DMS114 treated with DMSO at 0.1 percent for 48 hours (cell line): ENCODE measurements around the gene CYLD.

Source experiments
- DNase-seq: peaks from one replicate; lab custom pipeline; 2025; ENCODE audit not compliant: unreplicated experiment; lab: John Stamatoyannopoulos, UW

The CYLD gene

DNA sequence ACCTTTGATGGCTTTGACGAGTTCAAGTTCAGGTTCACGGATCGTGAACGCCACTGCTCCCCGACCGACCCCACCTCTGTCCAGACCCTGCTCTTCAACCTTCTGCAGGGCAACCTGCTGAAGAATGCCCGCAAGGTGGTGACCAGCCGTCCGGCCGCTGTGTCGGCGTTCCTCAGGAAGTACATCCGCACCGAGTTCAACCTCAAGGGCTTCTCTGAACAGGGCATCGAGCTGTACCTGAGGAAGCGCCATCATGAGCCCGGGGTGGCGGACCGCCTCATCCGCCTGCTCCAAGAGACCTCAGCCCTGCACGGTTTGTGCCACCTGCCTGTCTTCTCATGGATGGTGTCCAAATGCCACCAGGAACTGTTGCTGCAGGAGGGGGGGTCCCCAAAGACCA lies 30.8 kb upstream of the CYLD start:
- DNase-seq = no peak

GRCh38 chr16:50711862-50712559 lies 29.9 kb upstream of the CYLD start:
- no peak for DNase-seq

GRCh38 chr16:50712560-50712898 lies 29.4 kb upstream of the CYLD start:
- DNase-seq = no peak

GRCh38 chr16:50712956-50713355 lies 28.9 kb upstream of the CYLD start:
- DNase-seq = no peak

- no peak for DNase-seq
Observed at GRCh38 chr16:50717091-50717490, 24.8 kb upstream of the CYLD start.

DNA sequence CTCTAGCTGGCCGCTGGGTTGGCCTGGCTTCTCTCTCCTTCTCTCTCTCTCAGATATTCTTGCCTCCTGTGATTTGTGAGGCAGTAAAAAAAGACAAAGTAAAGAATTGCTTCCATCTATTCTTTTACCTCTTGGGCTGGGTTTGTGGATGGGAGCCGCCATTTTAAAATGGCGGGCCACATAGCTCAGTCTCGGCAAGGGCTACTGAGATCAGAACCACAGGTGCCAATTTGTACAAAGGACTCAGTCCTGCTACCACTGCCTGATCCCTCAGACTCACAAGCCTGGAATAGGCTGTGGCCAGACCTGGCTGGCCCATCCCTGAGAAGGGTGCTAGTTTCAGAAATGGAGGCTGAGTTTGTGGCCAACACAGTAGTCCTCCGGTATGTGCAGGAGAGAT lies 24.4 kb upstream of the CYLD start:
- no peak for DNase-seq

DNA sequence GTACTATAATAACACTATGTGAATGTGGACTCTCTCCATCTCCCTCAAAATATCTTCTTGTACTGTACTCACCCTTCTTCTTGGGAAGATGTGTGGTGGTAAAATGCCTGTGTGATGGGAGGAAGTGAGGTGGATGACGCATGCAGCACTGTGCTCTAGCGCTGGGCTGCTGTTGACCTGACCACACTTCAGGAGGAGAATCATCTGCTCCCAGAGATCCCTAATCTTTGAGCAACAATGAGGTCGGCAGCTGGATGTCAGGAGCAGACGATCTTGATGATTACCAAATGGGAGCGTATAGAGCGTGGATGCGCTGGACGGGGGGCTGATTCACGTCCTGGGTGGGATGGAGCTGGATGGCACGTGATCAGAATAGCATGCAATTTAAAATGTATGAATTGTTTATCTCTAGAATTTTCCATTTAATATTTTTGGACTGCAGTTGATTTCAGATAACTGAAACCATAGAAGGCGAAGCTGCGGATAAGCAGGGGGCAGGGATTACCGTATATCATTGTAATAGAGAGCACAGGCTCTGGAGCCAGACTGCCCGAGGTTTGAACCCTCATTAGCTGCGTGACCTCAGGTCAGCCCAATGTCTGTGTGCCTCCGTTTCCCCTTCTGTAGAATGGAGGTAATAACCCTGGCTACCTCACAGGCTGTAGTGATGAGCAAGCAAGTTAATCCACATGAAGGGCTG lies 23.7 kb upstream of the CYLD start:
- DNase-seq = no peak

DNA sequence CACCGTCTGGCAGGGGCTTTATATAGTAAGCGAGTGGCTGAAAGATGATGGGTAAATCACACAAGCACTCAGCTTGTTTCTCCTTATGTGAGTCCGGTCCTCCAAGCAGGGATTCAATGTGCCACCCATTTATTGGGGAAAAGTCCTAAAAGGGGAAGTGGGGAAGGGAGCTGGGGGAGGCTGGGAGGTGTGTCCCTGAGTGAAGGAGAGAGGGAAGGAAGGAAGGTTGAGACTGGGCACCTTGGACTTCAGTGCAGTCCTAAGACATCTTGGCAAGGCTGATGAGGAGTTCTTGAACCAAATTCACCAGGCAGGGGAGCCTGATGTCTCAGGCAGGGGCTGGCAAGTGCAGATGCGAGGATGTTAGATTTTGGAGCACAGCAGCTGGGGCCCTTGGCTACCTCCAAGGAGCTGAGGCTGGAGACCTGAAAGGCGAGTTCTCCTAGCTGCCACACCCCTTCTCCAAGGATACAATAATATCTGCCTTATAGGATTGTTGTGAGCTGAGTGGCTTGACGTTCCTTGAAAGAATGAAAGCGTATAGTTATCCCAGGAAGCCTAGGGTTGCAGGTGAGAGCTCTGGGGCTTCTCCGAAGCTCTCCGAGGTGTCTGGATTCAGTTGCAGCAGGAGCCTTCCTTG lies 23.0 kb upstream of the CYLD start:
- no peak for DNase-seq

GRCh38 chr16:50719401-50720337 lies 22.2 kb upstream of the CYLD start:
- DNase-seq = no peak

DNA sequence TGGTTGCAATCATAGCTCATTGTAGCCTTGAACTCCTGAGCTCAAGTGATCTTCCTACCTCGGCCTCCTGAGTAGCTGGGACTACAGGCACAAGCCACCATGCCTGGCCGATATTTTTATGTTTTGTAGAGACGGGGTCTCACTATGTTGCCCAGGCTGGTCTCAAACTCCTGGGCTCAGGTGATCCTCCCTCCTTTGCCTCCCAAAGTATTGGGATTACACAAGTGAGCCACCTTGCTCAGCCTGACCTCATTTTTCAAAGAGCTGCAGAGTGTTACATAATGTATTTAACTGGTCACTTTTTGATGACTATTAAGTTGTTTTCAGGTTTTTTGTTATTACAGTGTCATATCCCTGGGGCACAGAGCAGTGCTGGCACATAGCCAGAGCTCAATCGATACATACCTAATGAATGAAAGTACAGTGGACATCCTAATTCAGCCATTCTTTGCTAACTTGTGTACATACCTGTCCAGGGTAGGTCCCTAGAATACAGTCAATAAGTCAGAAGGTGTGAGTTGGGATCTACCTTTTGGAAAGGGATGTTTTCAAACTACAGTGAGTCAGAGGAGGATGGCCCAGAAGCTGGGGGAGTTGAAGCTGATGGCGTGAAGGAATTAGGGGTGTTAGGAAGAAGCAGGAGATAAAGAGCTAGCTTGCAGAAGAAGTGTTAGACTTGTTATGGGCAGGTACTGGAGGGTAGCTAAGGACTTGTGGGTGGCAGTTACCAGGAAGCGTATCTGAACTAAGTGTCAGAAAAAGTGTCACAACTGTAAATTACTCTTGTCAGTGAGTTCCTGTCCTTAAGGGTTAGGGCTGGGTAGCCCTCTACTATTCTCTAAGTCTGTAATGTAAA lies 20.1 kb upstream of the CYLD start:
- no peak for DNase-seq

DNA sequence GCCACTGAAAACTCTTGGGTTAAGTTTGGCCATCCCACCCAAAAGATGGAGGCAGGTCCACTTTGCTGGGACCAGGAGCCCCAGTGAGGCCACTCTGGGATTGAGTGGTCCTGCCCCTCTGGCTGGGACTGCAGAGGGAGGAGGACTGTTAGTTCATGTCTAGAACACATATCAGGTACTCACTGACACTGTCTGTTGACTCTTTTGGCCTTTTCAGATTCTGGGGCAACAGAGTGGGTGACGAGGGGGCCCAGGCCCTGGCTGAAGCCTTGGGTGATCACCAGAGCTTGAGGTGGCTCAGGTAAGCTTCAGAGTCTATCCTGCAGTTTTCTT lies 19.5 kb upstream of the CYLD start:
- DNase-seq = no peak

DNA sequence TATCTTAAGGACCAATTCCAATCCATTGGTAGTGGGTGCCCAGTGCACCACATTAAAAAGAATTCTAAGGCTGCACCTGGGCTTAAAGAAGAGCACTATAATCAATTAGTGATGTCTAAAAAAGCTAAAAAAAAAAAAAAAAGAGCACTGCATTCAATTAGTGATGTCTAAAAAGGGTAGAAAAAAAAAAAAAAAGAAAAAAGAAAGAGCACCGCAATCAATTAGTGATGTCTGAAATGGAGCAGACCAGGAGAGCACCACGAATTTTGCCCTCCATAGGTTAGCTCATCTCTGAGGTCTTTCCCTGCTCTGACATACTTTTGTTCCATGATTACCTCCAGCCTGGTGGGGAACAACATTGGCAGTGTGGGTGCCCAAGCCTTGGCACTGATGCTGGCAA lies 18.9 kb upstream of the CYLD start:
- no peak for DNase-seq

GRCh38 chr16:50724306-50724705 lies 17.6 kb upstream of the CYLD start:
- no peak for DNase-seq

DNA sequence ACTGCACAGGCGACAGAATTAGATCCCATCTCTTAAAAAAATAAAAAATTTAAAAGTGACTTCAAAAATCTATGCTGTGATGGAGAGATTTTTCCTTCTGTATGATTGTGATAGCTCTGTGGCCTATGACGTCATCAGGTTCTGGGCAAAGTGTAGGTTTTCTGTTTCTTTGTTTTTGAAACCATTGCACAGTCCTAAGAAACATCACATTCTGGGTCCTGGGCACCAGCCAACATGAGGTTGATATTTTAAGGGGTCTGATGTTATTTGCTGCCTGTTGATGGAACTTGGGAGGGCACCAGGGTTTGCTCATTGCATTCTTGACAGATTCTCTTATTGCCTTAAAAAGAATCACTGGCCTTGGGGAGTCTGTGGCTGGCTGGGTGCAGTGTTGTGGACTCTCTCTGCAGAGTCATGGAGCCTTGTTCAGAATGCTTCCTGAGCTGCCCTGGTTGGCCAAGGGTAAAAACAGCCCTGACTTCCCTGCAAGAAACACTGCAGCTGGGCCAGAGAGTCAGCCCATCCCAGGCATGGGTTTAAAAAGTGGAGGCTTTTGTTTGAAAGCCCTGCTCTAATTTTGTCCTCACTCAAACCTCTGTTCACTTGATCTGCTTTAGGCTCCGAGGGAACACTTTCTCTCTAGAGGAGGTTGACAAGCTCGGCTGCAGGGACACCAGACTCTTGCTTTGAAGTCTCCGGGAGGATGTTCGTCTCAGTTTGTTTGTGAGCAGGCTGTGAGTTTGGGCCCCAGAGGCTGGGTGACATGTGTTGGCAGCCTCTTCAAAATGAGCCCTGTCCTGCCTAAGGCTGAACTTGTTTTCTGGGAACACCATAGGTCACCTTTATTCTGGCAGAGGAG lies 10.5 kb upstream of the CYLD start:
- DNase-seq = no peak

GRCh38 chr16:50731989-50732832 lies 9.7 kb upstream of the CYLD start:
- DNase-seq = no peak

GRCh38 chr16:50733468-50733867 lies 8.4 kb upstream of the CYLD start:
- DNase-seq = no peak

DNA sequence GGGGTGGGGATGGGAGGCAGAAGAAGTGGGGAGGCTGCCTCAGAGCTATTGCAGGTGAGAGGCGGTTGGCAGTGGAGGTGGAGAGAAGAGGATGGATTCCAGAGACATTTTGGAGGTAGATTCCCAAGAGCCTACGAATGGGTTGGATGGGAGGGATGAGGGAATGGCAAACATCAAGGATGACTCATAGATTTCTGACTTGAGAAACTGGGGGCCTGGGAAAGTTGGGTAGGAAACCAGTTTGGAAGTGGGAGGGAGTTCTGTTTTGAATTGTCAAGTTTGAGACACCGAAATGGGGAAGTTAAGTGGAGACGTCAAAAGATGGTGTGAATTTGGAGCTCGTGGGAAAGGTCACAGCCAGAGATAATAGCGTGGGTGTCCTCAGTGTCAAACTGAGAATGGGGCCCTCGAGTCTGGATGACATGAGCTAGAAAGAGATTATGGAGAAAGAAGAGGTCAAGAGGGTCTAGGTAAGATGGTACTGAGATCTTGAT lies 6.2 kb upstream of the CYLD start:
- no peak for DNase-seq

GRCh38 chr16:50736448-50736847 lies 5.4 kb upstream of the CYLD start:
- no peak for DNase-seq
